ENCODE measurements around the gene ST3GAL5. TPM values are rescaled to one million over a fixed set of nuclear protein-coding genes. Genes with fewer than 3 reads are reported as not detected.

Gene ST3GAL5
- total and polyA plus RNA-seq, 4 donors: 3.3 to 29.8 (median 15.7) TPM

DNA sequence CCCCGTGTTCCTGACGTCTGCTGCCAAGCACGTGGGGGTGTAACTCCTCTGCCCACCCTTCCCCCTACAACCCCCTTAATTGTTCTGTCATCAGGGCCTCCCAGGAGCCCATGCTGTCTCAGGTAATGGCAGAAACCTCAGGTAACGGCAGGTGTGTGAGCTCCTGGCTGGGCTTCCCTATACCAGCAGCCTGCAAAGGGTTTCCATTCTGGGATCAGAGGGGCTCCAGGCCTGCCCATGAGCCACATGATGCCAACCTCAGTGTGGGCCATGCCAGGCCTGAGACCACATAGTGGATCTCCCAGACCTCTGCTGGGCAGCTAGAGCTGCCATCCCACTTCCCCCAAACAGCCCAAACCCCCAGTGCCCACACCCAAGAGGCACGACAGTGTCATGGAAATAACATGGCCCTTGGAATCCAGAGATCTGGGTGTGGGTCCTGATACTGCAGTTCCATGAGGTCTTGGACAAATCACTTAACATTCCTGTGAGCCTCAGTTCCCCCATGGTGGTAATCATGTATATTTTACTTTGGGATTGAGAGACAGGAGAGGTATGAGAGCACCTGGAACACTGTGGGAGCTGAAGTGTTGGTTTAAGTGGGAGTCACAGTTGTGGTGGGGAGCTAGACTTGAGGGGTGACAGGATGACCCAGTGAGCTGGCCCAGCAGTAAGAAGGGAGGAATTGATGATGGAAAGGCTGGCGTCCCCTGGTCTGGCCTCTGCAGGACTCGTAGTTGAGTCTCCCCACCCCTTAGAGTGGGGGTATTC, 75.4 kb downstream of the ST3GAL5 start:
- 92% methylated on average over 7 of the region's 7 CpGs for WGBS, 2 donors
- H3K27me3 ChIP-seq (ENCODE audit: control insufficient read depth in 1 of 2, insufficient read depth in 2 of 2, low read length in 1 of 2): no peaks in the 10 kb centered on the region
- ATAC-seq (ENCODE audit: low FRiP score) (no peak), DNase-seq (no peak)
- H3K4me3 ChIP-seq (ENCODE audit: low read length in 2 of 2): no peak overlapping the region
- intact Hi-C loops (cut with DNase I): loop anchor here (5.0 kb wide), 2 partner anchors 61 to 176 kb away; partner anchors contain the start of gene ATOH8 (in 1 of the 2)
- H3K27ac ChIP-seq (ENCODE audit: low read depth in 1 of 2, low read length in 2 of 2): no peak overlapping the region
- H3K36me3 ChIP-seq (ENCODE audit: control insufficient read depth in 1 of 2, insufficient read depth in 2 of 2, low read length in 1 of 2): no peaks in the 10 kb centered on the region
- H3K9me3 ChIP-seq (ENCODE audit: control insufficient read depth, low read length): no peaks in the 10 kb centered on the region
- H3K4me1 ChIP-seq (ENCODE audit: control insufficient read depth in 1 of 2, insufficient read depth in 2 of 2, low read length in 2 of 2): peaks cover 0 to 3% of the 10 kb centered on the region in 2 donors

DNA sequence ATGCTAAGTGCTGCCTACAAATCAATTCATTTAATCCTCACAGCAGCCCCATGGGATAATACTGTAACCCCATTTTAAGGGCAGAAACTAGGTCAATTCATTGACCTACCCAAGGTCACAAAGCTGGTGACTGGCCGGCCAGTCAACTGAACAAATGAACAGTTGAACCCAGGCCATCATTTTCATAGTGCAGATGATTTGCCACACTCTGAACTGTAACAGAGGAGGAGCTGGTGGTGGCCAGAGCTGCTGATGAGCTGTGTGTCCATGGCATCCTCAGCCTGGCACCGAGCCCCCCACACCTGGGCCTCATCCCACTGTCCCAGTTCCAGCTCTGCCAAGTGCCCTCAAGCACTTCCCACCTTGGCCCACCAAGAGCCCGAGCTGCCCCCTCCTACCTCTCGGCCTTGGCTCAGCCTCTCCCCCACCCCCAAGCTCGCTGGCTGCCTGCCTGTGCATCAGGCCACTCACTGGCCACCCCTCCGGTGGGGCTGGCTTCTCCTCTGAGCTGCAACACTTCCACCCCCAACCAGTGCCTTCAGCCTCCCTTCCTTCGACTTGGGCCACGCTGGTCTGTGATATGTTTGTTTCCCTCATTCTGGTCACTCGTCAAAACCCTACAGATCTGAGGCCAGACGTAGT, 76.6 kb downstream of the ST3GAL5 start:
- Histone ChIP-seq H3K4me3 (ENCODE audit: low read length in 2 of 2) (no peak overlapping the region), H3K4me1 (ENCODE audit: control insufficient read depth in 1 of 2, insufficient read depth in 2 of 2, low read length in 2 of 2) (peaks cover 0 to 3% of the 10 kb centered on the region in 2 donors), H3K27me3 (ENCODE audit: control insufficient read depth in 1 of 2, insufficient read depth in 2 of 2, low read length in 1 of 2) (no peaks in the 10 kb centered on the region), H3K27ac (ENCODE audit: low read depth in 1 of 2, low read length in 2 of 2) (peak overlapping the region in 1 of 2 donors; percentile 46), H3K9me3 (ENCODE audit: control insufficient read depth, low read length) (no peaks in the 10 kb centered on the region), H3K36me3 (ENCODE audit: control insufficient read depth in 1 of 2, insufficient read depth in 2 of 2, low read length in 1 of 2) (no peaks in the 10 kb centered on the region)
- intact Hi-C loops (cut with DNase I): loop anchor here (5.0 kb wide), 2 partner anchors 60 to 175 kb away; partner anchors contain the start of gene ATOH8 (in 1 of the 2)
- ATAC-seq (ENCODE audit: low FRiP score) (no peak), DNase-seq (no peak)
- WGBS, 2 donors: 47 to 57% methylated on average over 10 of the region's 10 CpGs

DNA sequence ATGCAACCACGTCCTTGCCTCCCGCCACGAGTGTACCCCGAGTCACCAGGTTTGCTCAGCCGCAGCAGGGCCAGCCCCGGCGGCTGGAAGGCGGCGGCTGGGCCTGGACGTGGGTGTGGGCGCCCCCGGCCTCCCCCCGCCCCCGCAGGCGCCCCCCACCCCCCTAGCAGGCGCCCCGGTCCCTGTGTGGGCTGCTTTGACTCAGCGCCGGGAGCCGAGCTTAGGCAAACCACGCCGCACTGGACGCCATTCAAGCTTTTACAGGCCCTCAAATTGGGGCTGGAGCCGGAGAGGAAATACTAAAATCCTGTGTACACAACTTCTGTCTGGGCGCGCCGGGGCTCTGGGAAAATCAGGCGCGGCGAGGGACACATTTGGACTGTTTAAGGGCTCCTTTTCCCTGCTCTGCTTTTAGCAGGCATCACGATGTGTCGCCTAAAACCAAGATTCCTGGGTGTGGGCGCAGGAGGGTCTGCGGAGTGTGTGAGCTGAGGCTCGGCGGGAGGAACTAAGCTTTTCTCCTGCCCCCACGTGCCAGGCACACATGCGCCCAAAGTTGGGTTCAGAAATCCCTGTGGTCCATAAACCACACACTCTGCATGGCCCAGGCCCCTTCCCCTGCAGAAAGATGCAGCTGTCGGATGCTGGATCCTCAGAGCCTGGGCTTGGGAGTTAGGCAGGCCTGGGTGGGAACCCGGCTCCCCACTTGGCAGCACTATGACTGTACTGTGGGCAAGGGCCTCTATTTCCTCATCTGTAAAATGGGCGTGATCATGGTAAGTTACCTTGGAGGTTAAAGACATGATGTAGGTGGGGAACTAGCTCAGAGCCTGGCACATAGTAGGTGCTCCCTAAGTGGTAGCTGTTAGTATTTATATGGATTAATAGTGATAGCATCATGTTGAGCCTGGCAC, 77.4 kb downstream of the ST3GAL5 start:
- peak; percentile 82 to 92 for DNase-seq
- intact Hi-C loops (cut with DNase I): loop anchor here (5.0 kb wide), 2 partner anchors 59 to 174 kb away; partner anchors contain the start of gene ATOH8 (in 1 of the 2)
- peak; percentile 58 for ATAC-seq (ENCODE audit: low FRiP score)

DNA sequence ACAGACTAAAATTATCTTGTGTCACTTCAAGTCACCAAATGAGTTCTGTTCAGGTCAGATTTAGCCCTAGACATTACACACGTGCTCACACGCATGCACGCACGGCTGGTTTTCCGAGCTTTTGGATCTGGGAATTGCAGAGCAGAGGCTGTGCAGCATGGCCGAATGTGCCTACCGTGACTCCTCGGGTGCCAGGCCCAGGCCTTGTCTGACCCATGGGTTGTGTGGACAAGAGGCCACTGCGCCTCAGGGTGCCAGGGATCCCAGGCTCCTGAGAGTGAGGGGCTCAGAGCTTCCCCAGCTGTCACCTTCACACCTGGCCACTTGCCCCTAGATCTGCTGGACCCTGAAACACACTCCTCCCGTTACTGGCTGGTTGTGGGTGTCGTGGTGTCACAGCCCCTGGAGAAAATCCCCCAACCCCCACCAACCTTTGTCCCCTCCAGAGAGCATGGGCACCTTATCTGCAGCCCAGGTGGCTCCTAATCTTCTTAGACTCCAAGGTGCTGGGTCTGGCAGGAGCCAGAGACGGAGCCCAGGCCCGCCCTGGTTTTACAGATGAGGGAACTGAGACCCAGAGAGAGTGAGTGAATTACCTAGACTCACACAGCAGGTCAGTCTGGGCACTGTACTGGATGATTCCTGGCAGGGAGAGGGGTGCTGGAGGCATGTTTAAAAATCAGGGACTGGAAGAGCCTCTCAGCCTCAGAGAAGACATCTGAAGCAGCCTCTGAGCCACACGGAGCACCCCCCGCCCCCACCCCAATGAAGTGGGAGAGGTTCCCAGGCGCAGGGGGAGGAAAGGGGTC, 78.2 kb downstream of the ST3GAL5 start:
- Histone ChIP-seq H3K4me1 (ENCODE audit: control insufficient read depth in 1 of 2, insufficient read depth in 2 of 2, low read length in 2 of 2) (peaks cover 0 to 3% of the 10 kb centered on the region in 2 donors), H3K4me3 (ENCODE audit: low read length in 2 of 2) (no peak overlapping the region), H3K36me3 (ENCODE audit: control insufficient read depth in 1 of 2, insufficient read depth in 2 of 2, low read length in 1 of 2) (no peaks in the 10 kb centered on the region), H3K27ac (ENCODE audit: low read depth in 1 of 2, low read length in 2 of 2) (peak overlapping the region; percentile 34 to 65), H3K9me3 (ENCODE audit: control insufficient read depth, low read length) (no peaks in the 10 kb centered on the region), H3K27me3 (ENCODE audit: control insufficient read depth in 1 of 2, insufficient read depth in 2 of 2, low read length in 1 of 2) (no peaks in the 10 kb centered on the region)
- no peak for ATAC-seq (ENCODE audit: low FRiP score)
- 59 to 62% methylated on average over 15 to 16 of the region's 16 CpGs for WGBS, 2 donors
- intact Hi-C loops (cut with DNase I): loop anchor here (5.0 kb wide), 2 partner anchors 58 to 173 kb away; partner anchors contain the start of gene ATOH8 (in 1 of the 2)
- DNase-seq: no peak

More for the DNA sequence above, 77.4 kb downstream of the ST3GAL5 start:
- no peaks in the 10 kb centered on the region for H3K9me3 ChIP-seq (ENCODE audit: control insufficient read depth, low read length)
- H3K36me3 ChIP-seq (ENCODE audit: control insufficient read depth in 1 of 2, insufficient read depth in 2 of 2, low read length in 1 of 2): no peaks in the 10 kb centered on the region
- WGBS, 2 donors: 14 to 15% methylated on average over 37 to 41 of the region's 41 CpGs
- H3K27ac ChIP-seq (ENCODE audit: low read depth in 1 of 2, low read length in 2 of 2): peak overlapping the region; percentile 46 to 65
- no peaks in the 10 kb centered on the region for H3K27me3 ChIP-seq (ENCODE audit: control insufficient read depth in 1 of 2, insufficient read depth in 2 of 2, low read length in 1 of 2)
- peaks cover 0 to 3% of the 10 kb centered on the region in 2 donors for H3K4me1 ChIP-seq (ENCODE audit: control insufficient read depth in 1 of 2, insufficient read depth in 2 of 2, low read length in 2 of 2)
- H3K4me3 ChIP-seq (ENCODE audit: low read length in 2 of 2): no peak overlapping the region

DNA sequence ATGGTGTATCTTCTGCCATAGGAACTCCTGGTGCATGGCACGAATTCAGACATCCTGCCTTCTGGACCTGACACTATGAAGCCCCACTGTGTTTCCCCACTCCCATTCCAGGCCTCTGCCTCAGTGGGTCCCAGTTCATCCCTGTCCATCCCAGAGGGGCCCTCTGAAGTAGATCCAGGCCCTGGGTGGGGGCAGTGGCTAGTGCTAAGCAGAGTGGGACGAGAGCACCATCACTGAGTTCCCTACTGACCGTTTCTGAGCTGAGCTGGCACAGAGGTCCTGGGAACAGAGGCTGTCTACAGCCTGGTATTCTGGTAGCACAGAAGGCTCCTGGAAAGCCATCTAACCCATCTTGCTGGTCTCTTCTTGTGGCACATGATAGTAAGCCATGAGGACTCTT, 81.0 kb downstream of the ST3GAL5 start:
- intact Hi-C loops (cut with DNase I): no loop called here
- H3K4me3 ChIP-seq (ENCODE audit: low read length in 2 of 2): no peak overlapping the region
- no peaks in the 10 kb centered on the region for H3K9me3 ChIP-seq (ENCODE audit: control insufficient read depth, low read length)
- WGBS, 2 donors: 93 to 94% methylated on average over 3 of the region's 3 CpGs
- no peaks in the 10 kb centered on the region for H3K36me3 ChIP-seq (ENCODE audit: control insufficient read depth in 1 of 2, insufficient read depth in 2 of 2, low read length in 1 of 2)
- ATAC-seq (ENCODE audit: low FRiP score) (no peak), DNase-seq (no peak)
- H3K27me3 ChIP-seq (ENCODE audit: control insufficient read depth in 1 of 2, insufficient read depth in 2 of 2, low read length in 1 of 2): no peaks in the 10 kb centered on the region
- no peaks in the 10 kb centered on the region for H3K4me1 ChIP-seq (ENCODE audit: control insufficient read depth in 1 of 2, insufficient read depth in 2 of 2, low read length in 2 of 2)
- no peak overlapping the region for H3K27ac ChIP-seq (ENCODE audit: low read depth in 1 of 2, low read length in 2 of 2)

DNA sequence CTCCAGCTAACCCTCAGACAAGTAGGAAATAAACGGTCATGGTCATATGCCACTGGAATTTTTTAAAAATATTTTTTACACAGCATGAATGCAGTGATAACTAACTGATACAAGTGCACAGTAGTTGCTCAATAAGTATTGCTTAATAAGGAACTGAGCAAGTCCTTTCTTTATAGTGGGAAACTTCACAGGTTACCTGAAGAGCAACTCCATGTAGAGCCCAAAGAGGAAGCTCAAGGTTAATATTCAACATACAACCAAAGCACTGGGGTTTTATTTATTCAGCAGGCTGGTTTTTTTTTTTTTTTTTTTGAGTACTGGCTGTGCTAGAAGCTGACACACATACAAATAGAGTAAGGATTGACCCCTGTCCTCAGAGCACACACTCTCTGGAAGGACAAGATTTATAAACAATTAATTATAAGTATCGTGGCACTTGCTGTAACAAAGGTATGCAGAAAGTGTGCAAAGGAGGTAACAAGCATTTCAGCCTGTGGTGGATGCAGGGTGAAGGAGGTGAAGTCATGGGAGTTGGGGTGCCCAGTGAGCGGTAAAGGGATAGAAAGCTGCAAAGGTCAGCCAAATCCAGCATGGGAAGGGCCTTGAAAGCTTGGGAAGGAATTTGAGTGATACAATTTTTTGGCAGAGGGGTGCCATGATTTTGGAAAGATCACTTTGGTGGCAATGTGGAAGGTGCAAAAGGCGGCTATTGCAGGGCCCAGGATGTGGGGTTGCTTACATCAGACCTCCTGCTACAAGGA, 82.3 kb downstream of the ST3GAL5 start:
- DNase-seq (no peak), ATAC-seq (ENCODE audit: low FRiP score) (no peak)
- no peaks in the 10 kb centered on the region for H3K27me3 ChIP-seq (ENCODE audit: control insufficient read depth in 1 of 2, insufficient read depth in 2 of 2, low read length in 1 of 2)
- 89 to 93% methylated on average over 4 of the region's 4 CpGs for WGBS, 2 donors
- H3K27ac ChIP-seq (ENCODE audit: low read depth in 1 of 2, low read length in 2 of 2): no peak overlapping the region
- H3K4me3 ChIP-seq (ENCODE audit: low read length in 2 of 2): no peak overlapping the region
- no peaks in the 10 kb centered on the region for H3K9me3 ChIP-seq (ENCODE audit: control insufficient read depth, low read length)
- peaks cover 0 to 3% of the 10 kb centered on the region in 2 donors for H3K36me3 ChIP-seq (ENCODE audit: control insufficient read depth in 1 of 2, insufficient read depth in 2 of 2, low read length in 1 of 2)
- H3K4me1 ChIP-seq (ENCODE audit: control insufficient read depth in 1 of 2, insufficient read depth in 2 of 2, low read length in 2 of 2): no peaks in the 10 kb centered on the region
- intact Hi-C loops (cut with DNase I): no loop called here

DNA sequence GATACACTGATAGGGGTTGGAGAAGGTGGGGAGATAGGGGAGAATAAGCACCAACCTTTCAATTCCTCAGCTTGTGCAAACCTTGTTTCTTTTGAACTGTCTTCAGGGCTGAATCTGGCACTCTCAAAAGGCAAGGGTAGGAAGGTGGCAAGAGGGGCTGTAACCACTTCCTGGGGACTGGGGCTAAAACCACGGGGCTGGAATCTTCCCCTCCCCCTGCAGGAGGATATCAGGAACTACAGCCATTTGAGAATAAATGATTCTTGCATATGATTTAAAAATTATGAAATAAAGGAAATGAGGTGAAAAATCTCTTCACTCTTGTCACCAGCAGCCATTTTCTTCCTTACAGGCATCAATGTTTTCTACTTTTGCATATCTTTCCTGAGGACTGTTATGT, 84.2 kb downstream of the ST3GAL5 start:
- no peak overlapping the region for H3K27ac ChIP-seq (ENCODE audit: low read depth in 1 of 2, low read length in 2 of 2)
- peaks cover 0 to 5% of the 10 kb centered on the region in 2 donors for H3K36me3 ChIP-seq (ENCODE audit: control insufficient read depth in 1 of 2, insufficient read depth in 2 of 2, low read length in 1 of 2)
- intact Hi-C loops (cut with DNase I): loop anchor here in 1 of 2 donors (2.0 kb wide), 1 partner anchor 76 kb away; no protein-coding TSS in a partner anchor
- H3K27me3 ChIP-seq (ENCODE audit: control insufficient read depth in 1 of 2, insufficient read depth in 2 of 2, low read length in 1 of 2): no peaks in the 10 kb centered on the region
- 0% methylated on average over 1 of the region's 1 CpG for WGBS, 2 donors
- H3K4me3 ChIP-seq (ENCODE audit: low read length in 2 of 2): no peak overlapping the region
- ATAC-seq (ENCODE audit: low FRiP score): no peak
- H3K9me3 ChIP-seq (ENCODE audit: control insufficient read depth, low read length): peaks cover 1% of the 10 kb centered on the region
- no peak for DNase-seq
- no peaks in the 10 kb centered on the region for H3K4me1 ChIP-seq (ENCODE audit: control insufficient read depth in 1 of 2, insufficient read depth in 2 of 2, low read length in 2 of 2)
